Muscle of back (tissue), 13 donors: Measurements from ENCODE around the gene B3GNT3. TPM values are rescaled to one million over a fixed set of nuclear protein-coding genes. Genes with fewer than 3 reads are reported as not detected.

Experiments used
- DNase-seq, 3 donors: peaks; one replicate each; pipeline versions ENCODE4 v3.0.0 to v3.0.0-alpha.2; 2013
- long read RNA-seq, 9 donors: transcript quantifications; one replicate each; lab custom pipeline, GENCODE V29; 2026
- polyA plus RNA-seq, 10 donors: library from polyadenylated mRNA; unstranded; fragments of 120-200 nt; gene quantifications; one replicate each; pipeline ENCODE4 v1.2.1, GENCODE V29; 2013; ENCODE audit not compliant: insufficient read length in 10 of 10

The B3GNT3 gene
- under 1 TPM in 4 of 10 donors, not detected in 6; 0.05 to 0.71 (median 0.15) TPM for polyA plus RNA-seq
- long read RNA-seq, donor 1: 0 reads
- long read RNA-seq, donor 2: 0 reads
- long read RNA-seq, donor 3: 0 reads
- long read RNA-seq, donor 4: 0 reads
- long read RNA-seq, donor 5: 0 reads
- long read RNA-seq, donor 6: 0 reads
- long read RNA-seq, donor 7: 0 reads
- long read RNA-seq, donor 8: 0 reads
- long read RNA-seq, donor 9: 0 reads

DNA sequence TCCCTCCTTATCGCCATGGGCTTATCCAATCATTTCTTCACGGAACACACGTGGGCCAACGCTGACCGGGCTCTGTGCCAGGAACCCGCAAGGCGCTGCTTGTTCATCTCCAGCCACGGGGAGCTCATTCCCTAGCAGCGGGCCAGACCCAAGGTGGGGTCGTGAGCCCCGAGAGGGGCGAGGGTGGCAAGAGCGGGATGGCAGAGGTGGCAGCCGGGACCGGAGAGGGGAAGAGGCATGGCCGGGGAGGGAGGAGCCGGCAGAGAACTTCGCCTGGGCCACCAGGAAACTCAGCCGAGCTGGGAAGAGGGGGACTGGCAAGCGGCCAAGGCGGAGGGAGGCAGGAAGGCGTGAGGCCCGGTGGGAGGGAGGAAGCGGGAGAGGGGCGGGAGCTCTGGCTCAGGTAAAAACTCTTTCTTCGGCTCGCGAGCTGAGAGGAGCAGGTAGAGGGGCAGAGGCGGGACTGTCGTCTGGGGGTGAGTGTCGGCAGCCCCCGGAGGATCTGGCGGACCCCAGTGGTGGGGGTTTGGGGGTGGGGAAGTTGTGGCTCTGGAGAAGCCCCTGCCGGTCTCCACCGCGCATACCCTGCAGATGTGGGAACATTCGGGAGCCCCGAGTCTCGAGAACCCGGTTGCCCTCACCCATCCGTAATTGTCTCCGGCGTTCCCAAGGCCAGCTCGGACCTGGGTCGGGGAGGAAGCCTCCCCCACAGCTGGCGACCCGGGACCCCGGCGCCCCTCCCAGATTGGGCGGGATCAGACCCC, at the start of gene B3GNT3:
Gene B3GNT3, plus strand, starts transcription at position 408 of the 764 bp plus-strand sequence. CDS start 12,670 bp downstream, outside the sequence.
- no peak for DNase-seq

DNA sequence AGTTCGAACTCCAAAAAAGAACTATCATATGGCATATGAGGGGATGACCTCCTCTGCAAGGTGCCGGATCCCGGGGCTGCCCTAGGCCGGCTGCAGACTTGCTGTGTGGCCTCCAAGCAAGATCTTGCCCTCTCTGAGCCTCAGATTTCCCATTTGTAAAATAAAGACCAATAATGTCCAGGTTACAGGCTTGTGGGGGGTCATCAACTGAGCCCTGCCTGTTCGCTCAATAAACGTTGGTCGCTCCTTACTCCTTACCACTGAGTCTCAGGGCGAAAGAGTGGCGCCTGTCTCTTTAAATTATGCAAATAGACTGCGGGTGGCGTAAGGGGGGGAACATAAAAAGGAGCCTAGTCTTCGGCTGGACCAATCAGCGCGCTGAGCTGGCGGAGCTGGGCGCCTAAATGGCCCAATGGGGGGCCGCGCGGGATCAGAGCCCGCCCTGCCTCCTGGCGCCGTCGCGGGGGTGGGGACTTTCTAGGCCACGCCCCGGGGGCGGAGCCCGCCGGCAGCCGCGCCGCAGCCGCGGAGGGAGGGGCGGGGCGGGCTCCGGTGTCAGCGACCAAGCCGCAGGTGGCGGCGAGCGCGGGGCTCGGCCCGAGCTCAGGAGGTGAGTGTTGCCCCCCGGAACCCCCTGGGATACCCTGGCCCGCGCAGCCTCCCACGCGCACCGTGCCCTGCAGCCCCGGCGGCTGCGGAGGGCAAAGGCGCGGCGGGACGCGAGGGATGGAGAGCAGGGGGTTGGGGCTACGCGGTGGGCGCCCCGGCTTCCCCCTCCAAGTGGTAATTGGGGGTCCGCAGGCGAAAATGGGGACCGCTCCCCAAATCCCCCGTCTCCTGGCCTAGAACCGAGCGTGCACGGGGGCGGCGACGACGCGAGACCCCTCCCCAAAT, 47.5 kb upstream of the B3GNT3 start:
- peak; percentile 89 to 92 (median 92) for DNase-seq

GRCh38 chr19:17748884-17749638, 45.9 kb upstream of the B3GNT3 start:
- no peak for DNase-seq

DNA sequence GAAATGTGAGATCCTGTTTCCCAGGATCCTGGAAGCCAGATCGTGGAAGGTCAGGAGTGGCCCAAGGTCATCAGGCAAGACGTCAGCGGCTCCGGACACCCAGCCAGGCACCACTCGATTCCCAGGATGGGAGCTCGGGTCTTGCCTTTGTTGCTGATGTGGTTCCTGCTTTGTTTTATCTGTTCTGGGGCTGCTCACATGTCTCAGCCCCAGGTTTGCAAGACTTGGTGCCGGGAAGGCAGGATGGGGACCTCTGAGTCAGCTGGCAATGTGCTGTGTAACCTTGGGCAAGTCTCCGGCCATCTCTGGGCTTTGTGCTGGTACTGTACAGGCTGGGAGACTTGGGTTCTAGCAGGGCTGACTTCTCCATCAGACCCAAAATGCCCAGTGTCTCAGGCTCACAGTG, 45.0 kb upstream of the B3GNT3 start:
- DNase-seq: no peak

DNA sequence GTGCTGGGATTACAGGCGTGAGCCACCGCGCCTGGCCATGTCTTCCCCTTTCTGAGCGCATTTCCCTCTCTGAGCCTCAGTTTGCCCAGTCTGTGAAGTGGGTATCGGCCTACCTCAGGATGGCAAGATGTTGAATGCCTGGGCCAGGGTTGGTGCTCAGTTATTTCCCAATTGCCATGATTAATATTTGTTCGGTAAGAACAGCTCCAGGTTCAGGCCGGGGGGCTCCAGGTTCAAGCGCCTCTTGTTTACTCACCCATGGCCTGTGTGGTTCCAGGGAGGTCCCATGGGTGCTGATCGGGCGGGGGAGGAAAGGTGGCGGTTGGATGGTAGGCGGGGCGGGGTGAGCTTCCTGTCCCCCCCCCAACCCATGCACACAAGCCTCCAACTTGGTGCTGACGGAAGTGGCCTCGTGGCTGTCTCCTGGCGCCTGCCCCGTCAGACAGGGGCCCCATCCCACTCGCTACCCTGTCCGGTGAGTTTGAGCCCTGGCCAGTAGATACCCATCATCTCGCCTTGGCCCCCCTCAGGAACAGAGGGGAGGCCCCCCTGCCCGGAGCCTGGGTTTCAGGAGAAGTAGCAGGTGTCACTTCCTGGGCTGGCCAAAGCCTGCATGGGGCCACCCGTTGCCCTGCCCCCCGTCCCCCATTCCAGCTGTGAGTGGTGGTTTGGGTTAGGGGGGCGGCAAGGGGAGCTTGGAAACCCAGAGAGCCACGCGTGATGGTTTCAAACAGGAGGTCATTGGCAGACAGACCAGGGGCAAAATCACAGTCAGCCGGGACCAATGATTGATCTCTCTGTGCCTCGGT, 43.6 kb upstream of the B3GNT3 start, which contains the start of gene FCHO1:
Gene FCHO1, plus strand, starts transcription at position 375 of the 809 bp plus-strand sequence. CDS start 3,688 bp downstream, outside the sequence.
- DNase-seq: no peak

- DNase-seq: no peak
These were observed 43.0 kb upstream of the B3GNT3 start for GRCh38 chr19:17751912-17752273.

DNA sequence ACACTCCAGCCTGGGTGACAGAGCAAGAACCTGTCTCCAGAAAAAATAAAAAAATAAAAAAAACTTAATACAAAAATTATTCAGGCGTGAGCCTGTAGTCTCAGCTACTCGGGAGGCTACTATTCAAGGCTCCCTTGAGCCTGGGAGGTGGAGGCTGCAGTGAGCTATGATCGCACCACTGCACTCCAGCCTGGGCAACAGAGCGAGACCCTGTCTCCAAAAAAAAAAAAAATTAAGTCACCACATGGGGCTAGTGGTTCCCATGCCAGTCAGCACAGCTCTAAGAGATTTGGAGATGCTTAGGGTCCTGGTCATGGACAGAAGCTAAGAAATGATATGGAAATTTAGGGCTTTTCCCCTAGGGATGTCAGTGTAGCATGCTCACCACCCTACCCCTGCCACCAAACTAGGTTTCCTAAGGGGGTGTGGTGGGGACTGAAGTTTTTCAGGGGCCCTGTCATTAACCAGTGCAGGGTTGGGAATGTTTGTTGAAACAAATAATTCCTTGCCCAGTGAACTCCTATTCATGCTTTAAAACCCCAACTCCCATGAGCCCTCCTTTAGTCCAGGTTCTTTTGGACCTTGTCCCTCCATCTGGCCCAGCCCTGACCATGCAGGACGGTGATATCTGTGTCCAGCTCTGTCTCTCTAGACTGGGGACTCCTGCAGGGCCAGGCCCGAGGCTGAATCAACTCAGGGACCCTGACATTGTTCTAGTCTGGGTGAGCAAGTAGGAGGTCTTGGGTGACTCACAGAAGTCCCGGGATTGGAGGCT, 41.9 kb upstream of the B3GNT3 start:
- DNase-seq: no peak

DNA sequence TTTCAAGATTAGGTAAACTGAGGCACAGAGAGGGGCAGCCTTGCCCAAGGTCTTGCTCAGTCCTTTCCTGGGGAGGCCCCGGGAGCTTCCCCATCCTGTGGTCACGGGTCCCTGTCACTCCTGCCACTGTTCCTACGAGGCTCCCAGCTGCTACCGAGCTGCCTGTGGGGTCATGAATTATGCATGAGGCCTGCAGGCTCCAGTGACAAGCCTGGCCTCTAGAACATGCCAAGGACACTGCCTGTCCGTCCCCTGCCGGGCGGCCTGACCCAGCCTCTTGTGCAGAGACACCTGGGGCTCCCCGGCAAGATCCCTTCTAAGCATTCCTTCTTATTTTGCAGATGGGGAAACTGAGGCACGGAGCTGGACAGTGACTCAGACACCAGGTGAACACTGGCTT, 41.0 kb upstream of the B3GNT3 start:
- DNase-seq: no peak

- no peak for DNase-seq
These were observed 40.1 kb upstream of the B3GNT3 start for GRCh38 chr19:17754634-17755442.

- no peak for DNase-seq
These were observed 39.5 kb upstream of the B3GNT3 start for GRCh38 chr19:17755443-17755890.

GRCh38 chr19:17755977-17756670, 38.8 kb upstream of the B3GNT3 start:
- no peak for DNase-seq

GRCh38 chr19:17757125-17757524, 37.8 kb upstream of the B3GNT3 start:
- DNase-seq: peak in 1 of 3 donors; percentile 47

DNA sequence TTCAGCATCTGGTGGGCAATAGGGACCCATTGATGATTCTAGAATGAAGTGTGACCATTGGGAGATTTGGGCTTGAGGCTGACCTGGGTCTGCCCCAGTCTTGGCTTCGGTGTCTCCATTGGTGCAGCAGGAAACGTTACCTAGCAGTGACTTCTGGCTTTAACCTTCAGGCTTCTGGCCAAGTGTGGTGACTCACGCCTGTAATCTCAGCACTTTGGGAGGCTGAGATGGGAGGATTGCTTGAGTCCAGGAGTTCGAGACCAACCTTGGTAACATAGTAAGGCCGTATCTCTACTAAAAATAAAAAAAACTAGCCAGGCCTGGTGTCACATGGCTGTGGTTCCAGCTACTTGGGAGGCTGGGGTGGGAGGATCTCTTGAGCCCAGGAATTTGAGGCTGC, 36.4 kb upstream of the B3GNT3 start:
- no peak for DNase-seq

- no peak for DNase-seq
These were observed 33.8 kb upstream of the B3GNT3 start for GRCh38 chr19:17761148-17761547.

DNA sequence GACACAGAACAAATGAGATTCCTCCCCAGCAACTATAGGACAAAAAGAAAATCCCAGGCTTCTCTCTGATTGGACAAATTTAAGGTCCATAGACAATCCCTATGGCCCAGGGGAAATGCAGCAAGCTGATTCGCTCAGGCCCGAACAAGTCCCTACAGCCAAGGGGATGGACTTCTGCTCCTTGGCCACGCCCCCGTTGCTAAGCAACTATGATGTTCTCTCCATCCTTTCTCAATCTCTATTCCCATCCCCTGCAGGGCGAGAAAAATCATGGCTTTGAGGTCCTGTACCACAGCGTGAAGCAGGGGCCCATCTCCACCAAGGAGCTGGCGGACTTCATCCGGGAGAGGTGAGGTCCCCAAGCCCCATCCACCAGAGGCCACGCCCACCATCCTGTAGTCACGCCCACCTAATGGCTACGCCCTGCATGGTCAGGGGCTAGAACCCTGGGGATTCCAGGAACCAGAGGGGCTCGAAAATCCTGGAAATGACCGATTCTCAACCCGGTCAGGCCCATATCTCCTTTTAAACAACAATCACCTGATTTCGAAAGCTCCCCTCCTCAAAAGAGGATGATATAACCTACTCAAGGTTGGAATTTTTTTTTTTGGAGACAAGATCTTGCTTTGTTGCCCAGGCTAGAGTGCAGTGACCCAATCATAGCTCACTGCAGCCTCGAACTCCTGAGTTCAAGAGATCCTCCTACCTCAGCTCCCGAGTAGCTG, 32.3 kb upstream of the B3GNT3 start:
- no peak for DNase-seq

DNA sequence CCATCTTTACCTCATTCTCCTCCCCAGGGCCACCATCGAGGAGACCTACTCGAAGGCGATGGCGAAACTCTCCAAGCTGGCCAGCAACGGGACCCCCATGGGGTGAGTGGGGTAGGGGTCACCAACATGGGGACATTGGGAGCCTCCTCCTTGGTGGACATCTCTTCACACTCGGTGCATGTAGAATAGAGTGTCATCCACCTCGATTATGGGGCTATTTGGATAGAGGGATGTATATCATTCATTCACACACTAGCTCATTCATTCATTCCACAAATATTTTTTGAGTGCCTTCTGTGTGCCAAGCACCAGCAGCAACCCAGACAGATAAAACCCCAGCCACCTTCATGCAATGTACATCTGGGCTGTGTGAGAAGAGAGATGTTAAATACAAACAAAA, 30.6 kb upstream of the B3GNT3 start:
- no peak for DNase-seq

DNA sequence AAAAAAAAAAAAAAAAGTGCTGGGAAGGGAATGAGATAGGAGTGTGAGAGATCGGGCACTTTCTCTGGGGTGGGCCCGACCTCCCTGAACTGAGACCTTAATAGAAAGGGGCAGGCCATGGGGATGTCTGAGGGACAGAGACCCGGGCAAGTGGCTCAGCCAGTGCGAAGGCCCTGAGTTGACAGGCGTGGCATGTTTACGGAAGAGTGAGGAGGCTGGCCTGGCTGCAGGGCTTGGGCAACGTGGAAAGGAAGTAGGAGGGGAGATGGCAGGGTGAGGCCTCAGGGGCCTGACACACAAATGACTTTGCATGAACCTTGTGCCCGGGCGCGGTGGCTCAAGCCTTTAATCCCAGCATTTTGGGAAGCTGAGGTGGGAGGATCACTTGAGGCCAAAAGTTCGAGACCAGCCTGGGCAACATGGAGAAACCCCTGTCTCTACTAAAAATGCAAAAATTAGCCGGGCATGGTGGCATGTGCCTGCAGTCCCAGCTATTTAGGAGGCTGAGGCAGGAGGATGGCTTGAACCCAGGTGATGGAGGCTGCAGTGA, 29.8 kb upstream of the B3GNT3 start:
- no peak for DNase-seq
